Measurements from ENCODE around the gene OR8B2. TPM values are rescaled to one million over a fixed set of nuclear protein-coding genes. Genes with fewer than 3 reads are reported as not detected.
A peak's percentile ranks its signal among the peaks of the same experiment; 100 is the strongest.
"Not testable (repeated sequence)": the region's sequence is repeated elsewhere in the genome, so short reads cannot be mapped to it uniquely, and the experiment has no call there.

The OR8B2 gene
- total RNA-seq, 1 experiment from 2014 or later = not detected

- no TSS peak for BruUV-seq (replicated peaks)
- DNase-seq = no peak
Observed at GRCh38 chr11:124405581-124405980, 21.3 kb upstream of the OR8B2 start.

DNA sequence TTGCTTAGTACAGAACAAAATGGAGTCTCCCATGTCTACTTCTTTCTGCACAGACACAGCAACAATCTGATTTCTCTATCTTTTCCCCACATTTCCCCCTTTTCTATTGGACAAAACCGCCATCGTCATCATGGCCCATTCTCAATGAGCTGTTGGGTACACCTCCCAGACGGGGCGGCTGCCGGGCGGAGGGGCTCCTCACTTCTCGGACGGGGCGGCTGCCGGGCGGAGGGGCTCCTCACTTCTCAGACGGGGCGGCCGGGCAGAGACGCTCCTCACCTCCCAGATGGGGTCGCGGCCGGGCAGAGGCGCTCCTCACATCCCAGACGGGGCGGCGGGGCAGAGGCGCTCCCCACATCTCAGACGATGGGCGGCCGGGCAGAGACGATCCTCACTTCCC lies 18.9 kb upstream of the OR8B2 start:
- POLR2A ChIA-PET; H3K36me3 ChIP-seq (ENCODE audit: control insufficient read depth, insufficient read depth, low read length); H3K27me3 ChIP-seq (replicated peaks; ENCODE audit: control insufficient read depth, insufficient read depth, low read length); DNase-seq; H3K9me3 Mint-ChIP-seq (ENCODE audit: unreplicated experiment); H3K27me3 Mint-ChIP-seq (ENCODE audit: insufficient read depth, unreplicated experiment); H3K4me1 Mint-ChIP-seq (ENCODE audit: low read depth, unreplicated experiment); H3K4me3 Mint-ChIP-seq (ENCODE audit: unreplicated experiment); H3K27ac Mint-ChIP-seq (ENCODE audit: unreplicated experiment); H3K36me3 Mint-ChIP-seq (ENCODE audit: insufficient read depth, unreplicated experiment); H3K4me1 ChIP-seq; H3K9me3 ChIP-seq; H3K4me3 ChIP-seq (ENCODE audit: low read depth, low read length); BruUV-seq (replicated peaks): not testable (repeated sequence)
- intact Hi-C loops (cut with micrococcal nuclease; ENCODE audit: unreplicated experiment) = loop anchor here (2.0 to 10.0 kb wide), 2 partner anchors 242 to 328 kb away; no protein-coding TSS in a partner anchor
- CTCF ChIA-PET = interaction anchor here (0.9 kb wide), 1 partner anchor 133 kb away, joined by 4 read pairs; no protein-coding TSS in a partner anchor

More at GRCh38 chr11:124405581-124405980, 21.3 kb upstream of the OR8B2 start:
- POLR2A ChIA-PET = no interaction called here
- H3K4me3 ChIP-seq (ENCODE audit: low read depth, low read length) = no peak overlapping the region
- no peaks in the 10 kb centered on the region for H3K36me3 ChIP-seq (ENCODE audit: control insufficient read depth, insufficient read depth, low read length)
- Mint-ChIP-seq H3K36me3 (ENCODE audit: insufficient read depth, unreplicated experiment) (no peaks in the 10 kb centered on the region), H3K4me3 (ENCODE audit: unreplicated experiment) (no peak overlapping the region), H3K27ac (ENCODE audit: unreplicated experiment) (no peak overlapping the region), H3K27me3 (ENCODE audit: insufficient read depth, unreplicated experiment) (peaks cover 9% of the 10 kb centered on the region), H3K9me3 (ENCODE audit: unreplicated experiment) (no peaks in the 10 kb centered on the region), H3K4me1 (ENCODE audit: low read depth, unreplicated experiment) (peaks cover 18% of the 10 kb centered on the region)
- no peaks in the 10 kb centered on the region for H3K9me3 ChIP-seq
- H3K27me3 ChIP-seq (replicated peaks; ENCODE audit: control insufficient read depth, insufficient read depth, low read length) = no peaks in the 10 kb centered on the region
- H3K4me1 ChIP-seq = peaks cover 17% of the 10 kb centered on the region
- CTCF ChIA-PET = no interaction called here
- no peak for TF ChIP-seq CTCF (IDR thresholded peaks at IDR 0.05; ENCODE audit: insufficient read depth in 1 of 2, low read depth in 1 of 2, low read length in 1 of 2, severe bottlenecking in 1 of 2, unreplicated experiment in 1 of 2)
- intact Hi-C loops (cut with micrococcal nuclease; ENCODE audit: unreplicated experiment) = loop anchor here (10.0 kb wide), 1 partner anchor 331 kb away; no protein-coding TSS in a partner anchor

DNA sequence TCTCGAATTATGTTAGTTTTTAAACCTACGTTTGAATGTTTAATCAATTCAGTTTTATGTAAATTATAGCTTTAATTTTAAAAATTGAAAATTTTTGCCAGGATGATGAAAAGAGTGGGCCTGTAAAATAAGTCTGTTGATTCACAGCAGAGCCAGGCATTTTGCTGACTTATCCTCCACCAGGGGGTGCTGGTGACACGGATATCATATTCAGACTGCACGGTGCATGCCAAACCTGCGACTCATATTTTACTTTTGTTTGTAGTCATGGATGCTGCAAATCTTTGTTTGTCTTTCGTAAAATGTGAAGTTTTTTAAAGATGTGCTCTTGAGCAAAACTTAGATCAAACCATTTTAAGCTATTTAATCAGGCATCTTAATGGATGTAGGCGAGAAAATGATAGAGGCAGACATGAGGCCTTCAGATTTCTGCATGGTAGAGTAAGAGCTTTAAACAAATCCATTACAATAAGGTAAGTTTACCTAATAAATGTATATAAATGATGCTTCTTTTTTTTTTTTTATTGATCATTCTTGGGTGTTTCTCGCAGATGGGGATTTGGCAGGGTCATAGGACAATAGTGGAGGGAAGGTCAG lies 18.1 kb upstream of the OR8B2 start:
- Mint-ChIP-seq H3K27me3 (ENCODE audit: insufficient read depth, unreplicated experiment) (peaks cover 4% of the 10 kb centered on the region), H3K4me3 (ENCODE audit: unreplicated experiment) (no peak overlapping the region), H3K9me3 (ENCODE audit: unreplicated experiment) (no peaks in the 10 kb centered on the region), H3K36me3 (ENCODE audit: insufficient read depth, unreplicated experiment) (no peaks in the 10 kb centered on the region), H3K4me1 (ENCODE audit: low read depth, unreplicated experiment) (peaks cover 6% of the 10 kb centered on the region), H3K27ac (ENCODE audit: unreplicated experiment) (peak overlapping the region; percentile 30)
- CTCF ChIA-PET = interaction anchor here (0.9 to 1.0 kb wide), 2 partner anchors 134 to 220 kb away, joined by 4 read pairs; partner anchors contain the start of gene TBRG1
- Histone ChIP-seq H3K9me3 (no peaks in the 10 kb centered on the region), H3K36me3 (ENCODE audit: control insufficient read depth, insufficient read depth, low read length) (no peaks in the 10 kb centered on the region), H3K27me3 (replicated peaks; ENCODE audit: control insufficient read depth, insufficient read depth, low read length) (no peaks in the 10 kb centered on the region), H3K4me1 (no peaks in the 10 kb centered on the region), H3K4me3 (ENCODE audit: low read depth, low read length) (no peak overlapping the region)
- POLR2A ChIA-PET = interaction anchor here (0.8 kb wide), 1 partner anchor 434 kb away, joined by 6 read pairs; no protein-coding TSS in a partner anchor
- no TSS peak for BruUV-seq (replicated peaks)
- intact Hi-C loops (cut with micrococcal nuclease; ENCODE audit: unreplicated experiment) = loop anchor here (1.0 to 10.0 kb wide), 6 partner anchors 134 to 465 kb away; no protein-coding TSS in a partner anchor
- peak; percentile 88 to 92 for TF ChIP-seq CTCF (IDR thresholded peaks at IDR 0.05; ENCODE audit: insufficient read depth in 1 of 2, low read depth in 1 of 2, low read length in 1 of 2, severe bottlenecking in 1 of 2, unreplicated experiment in 1 of 2)
- DNase-seq = peak; percentile 84 to 90

All from Caco-2 (cell line).